Frontal cortex (tissue), 4 donors: ENCODE measurements around the gene VPS13D. TPM values are rescaled to one million over a fixed set of nuclear protein-coding genes. Genes with fewer than 3 reads are reported as not detected.

ENCODE experiments used
- DNase-seq, 2 donors: peaks; one replicate each; pipeline ENCODE4 v3.0.0; 2012; ENCODE audit warnings: low spot score in 2 of 2
- FAIRE-seq: peaks from 2 replicates; lab custom pipeline; 2012; peaks lifted over from hg19 to GRCh38; lab: Jason Lieb, UNC
- total RNA-seq: library from RNA; depleted of rRNA; stranded (reverse); fragments of >200 nt; gene quantifications from one replicate; pipeline ENCODE4 v1.2.3, GENCODE V29; 2014
- donor health status: control.
- donor health status: control.
- donor health status: control.

The VPS13D gene
- total RNA-seq, 1 donor from 2014 or later = 34.6 TPM

DNA sequence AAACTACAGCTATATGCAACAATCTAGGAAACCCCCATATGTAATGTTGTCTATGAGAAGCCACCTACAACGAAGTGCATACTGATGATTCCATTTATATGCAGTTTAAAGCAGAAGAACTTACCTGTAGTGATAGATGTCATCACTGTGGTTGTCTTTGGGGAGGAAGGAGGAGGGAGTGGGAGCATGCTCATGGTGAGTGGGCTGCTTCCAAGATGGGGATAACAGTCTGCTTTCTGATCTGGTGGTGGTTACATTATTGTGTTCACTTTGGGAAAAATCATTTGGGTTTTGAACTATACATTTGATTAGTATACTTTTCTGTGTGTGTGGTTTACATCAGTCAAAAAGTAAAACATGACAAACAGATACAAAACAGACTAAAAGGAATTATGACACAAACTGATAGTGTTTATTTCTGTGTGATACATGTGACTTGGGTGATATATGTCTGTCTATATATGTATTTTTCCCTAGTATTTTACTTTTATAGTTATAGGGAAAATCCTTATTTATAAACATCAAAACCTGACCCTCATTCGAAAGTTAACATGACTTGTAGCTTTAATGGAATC, 184.7 kb downstream of the VPS13D start:
- FAIRE-seq = no peak
- no peak for DNase-seq

DNA sequence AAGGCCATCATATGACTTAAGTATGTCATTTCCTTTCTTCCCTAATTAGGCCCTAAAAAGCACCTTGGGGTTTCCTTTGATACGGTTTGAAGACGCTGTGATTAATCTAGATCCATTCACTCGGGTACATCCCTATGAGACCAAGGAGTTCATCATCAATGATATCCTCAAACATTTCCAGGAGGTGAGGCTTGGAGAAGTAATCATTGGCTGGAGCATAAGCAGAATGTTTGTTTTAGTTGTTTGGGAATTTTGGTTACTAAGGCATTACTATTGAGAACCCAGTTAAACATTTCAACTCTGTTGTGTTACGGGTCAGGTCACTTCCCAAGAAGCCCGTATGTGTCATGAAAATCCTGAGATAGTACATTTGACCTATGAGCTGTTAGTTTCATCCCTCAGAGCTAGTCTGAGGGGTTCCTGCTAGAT, 185.2 kb downstream of the VPS13D start:
- FAIRE-seq = no peak
- DNase-seq = no peak

DNA sequence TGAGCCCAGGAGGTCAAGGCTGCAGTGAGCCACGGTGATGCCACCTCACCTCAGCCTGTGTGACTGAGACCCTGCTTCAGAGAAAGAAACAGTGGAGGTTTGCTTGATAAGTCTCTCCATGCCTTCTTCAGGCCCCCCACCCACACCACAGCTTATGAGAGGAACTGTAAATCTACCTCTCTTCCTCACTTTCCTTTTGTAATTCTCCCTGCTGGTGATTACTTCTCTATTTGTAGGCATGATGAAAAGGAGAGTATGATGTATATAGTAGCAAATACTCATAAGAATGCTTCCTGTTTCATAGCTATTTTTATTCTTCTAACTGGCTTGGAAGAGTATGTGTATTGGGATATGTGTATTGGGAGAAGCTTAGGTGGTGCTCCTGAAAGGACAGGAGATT, 186.3 kb downstream of the VPS13D start:
- FAIRE-seq (no peak), DNase-seq (no peak)

- FAIRE-seq = no peak
- DNase-seq = no peak
Observed at GRCh38 chr1:12416744-12417143, 186.9 kb downstream of the VPS13D start.

GRCh38 chr1:12417389-12417788, 187.6 kb downstream of the VPS13D start:
- FAIRE-seq (no peak), DNase-seq (no peak)

- FAIRE-seq = no peak
Observed at GRCh38 chr1:12420171-12420570, 190.3 kb downstream of the VPS13D start.

DNA sequence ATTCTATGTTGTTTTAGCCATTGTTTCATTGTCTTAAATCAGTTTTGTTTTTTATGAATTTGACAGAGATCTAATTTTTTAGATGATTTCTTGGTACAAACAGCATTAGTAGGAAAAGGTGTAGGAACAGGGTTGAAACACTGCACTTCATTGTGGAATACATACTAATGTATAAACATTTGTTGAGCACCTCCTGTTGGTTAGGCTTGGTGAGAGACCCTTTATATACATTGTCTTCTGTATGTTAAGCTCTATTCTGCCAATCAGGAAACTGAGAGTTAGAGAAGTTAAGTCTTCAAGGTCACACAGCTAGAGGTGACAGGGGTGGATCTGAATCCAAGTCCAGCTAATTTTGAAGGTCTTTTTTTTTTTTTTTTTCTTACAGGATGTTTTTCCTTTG, 192.7 kb downstream of the VPS13D start:
- DNase-seq (no peak), FAIRE-seq (no peak)

More at GRCh38 chr1:12420171-12420570, 190.3 kb downstream of the VPS13D start:
- DNase-seq = no peak

- no peak for DNase-seq
- no peak for FAIRE-seq
Observed at GRCh38 chr1:12424087-12424529, 194.3 kb downstream of the VPS13D start.

DNA sequence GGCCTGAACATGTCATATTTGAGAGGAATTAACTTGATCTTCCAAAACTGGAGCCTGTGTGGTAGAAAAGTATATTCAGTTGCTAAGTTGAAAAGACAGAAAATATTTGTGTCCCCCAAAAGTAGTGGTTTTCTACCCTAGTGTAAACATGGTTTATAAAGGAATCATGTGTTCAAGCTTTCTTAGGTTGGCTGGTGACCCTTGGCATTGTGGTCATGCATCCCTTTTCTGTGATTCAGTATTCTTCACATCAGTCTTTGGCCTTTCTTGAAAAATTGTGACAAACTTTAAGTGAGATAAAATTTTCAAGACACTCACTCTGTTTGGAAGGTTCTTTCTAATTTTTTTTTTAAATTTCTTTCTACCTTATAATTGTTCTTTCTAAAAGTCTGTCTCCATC, 195.0 kb downstream of the VPS13D start:
- DNase-seq (no peak), FAIRE-seq (no peak)

GRCh38 chr1:12426030-12426429, 196.2 kb downstream of the VPS13D start:
- no peak for FAIRE-seq

DNA sequence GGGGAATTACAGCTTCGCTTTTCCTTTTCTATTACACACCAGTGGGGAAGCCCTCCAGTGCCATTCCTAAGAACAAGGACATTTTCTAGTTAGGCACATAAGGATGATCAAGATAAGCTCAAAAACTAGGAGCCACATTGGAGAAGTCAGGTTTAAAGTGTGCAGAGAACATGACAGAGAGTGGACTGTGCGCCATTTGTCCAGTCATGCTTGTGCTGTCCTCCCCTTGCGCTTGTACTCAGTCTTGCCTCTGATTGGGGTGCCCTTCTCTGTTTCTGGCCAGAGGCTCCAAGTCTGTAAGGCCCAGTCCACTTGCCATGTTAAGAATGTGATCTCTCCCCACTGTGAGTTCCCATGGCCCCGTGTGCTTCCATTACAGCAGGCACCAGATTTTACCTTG, 198.5 kb downstream of the VPS13D start:
- no peak for FAIRE-seq
- DNase-seq = no peak

More at GRCh38 chr1:12426030-12426429, 196.2 kb downstream of the VPS13D start:
- no peak for DNase-seq

- FAIRE-seq = no peak
- no peak for DNase-seq
Observed at GRCh38 chr1:12430525-12430924, 200.7 kb downstream of the VPS13D start.

- FAIRE-seq = no peak
- no peak for DNase-seq
Observed at GRCh38 chr1:12432897-12433296, 203.1 kb downstream of the VPS13D start.

DNA sequence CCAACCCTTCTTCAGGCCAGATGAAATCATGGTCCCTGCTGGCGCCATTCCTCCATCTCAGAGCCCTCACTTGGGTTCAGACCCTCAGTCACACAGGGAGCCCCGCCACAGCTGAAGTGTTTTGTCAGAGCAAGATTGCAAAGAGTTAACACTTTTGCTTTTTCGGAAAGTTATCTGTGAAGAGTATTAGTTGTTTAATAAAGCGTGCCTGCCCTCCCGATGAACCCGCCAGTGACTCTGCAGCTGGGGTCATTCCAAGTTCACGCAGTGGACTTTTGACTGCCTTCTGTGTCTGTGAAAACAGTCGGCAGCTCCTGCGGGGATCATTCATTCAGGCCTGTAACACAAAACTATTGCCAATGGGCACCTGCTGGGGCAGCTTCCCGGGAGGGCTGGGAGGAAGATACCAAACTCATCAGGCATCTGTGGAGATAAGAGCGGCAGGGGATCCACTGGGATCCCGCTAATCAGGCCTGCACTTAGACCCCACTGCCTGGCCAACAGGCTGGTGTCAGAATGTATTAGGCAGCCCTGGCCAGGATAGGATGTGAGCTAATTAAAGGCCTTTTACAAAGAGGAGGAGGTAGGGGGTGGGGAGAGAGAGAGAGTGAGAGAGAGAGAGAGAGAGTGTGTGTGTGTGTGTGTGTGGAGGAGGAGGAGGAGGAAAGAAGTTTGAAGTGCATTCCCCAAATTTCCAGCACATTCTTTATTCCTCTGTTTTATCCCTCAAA, 203.7 kb downstream of the VPS13D start:
- DNase-seq (no peak), FAIRE-seq (no peak)

GRCh38 chr1:12434174-12434573, 204.3 kb downstream of the VPS13D start:
- FAIRE-seq (no peak), DNase-seq (no peak)

GRCh38 chr1:12434686-12435085, 204.9 kb downstream of the VPS13D start:
- FAIRE-seq = no peak
- no peak for DNase-seq

GRCh38 chr1:12435639-12436344, 206.0 kb downstream of the VPS13D start:
- no peak for DNase-seq
- FAIRE-seq = no peak

GRCh38 chr1:12436345-12436658, 206.5 kb downstream of the VPS13D start:
- FAIRE-seq (no peak), DNase-seq (no peak)

DNA sequence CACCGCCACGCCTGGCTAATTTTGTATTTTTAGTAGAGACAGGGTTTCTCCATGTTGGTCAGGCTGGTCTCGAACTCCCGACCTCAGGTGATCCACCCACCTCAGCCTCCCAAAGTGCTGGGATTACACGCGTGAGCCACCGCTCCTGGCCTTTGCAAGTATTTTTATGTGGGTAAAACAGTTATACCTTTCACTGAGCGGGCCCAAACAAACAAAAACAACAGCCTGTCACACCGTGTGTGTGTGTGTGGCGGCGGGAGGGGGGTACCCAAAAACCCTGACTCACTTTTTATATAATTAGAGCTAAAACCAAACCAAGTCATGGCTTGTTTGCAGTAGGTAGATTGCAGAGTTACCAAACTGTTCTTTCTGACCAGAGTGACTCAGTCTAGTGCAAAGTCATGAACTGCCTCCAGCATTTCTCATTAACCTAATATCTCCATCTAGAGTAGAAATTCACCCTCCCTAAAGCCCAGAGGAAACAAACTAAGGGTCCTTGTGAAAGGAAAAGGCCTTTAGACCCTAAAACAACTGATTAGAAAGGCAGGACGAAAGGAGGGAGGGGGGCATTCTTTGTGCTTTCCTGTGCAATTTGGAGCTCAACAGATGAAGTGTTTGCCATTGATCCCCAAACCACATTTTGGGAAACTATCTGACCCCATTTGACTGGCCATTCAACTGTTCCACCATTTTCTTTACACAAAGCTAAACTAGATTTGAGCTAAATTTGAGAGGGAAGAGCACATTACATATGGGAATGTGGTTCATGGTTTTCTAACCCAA, 207.2 kb downstream of the VPS13D start:
- no peak for FAIRE-seq

GRCh38 chr1:12437629-12438028, 207.8 kb downstream of the VPS13D start:
- DNase-seq (no peak), FAIRE-seq (no peak)

More for the DNA sequence above, 207.2 kb downstream of the VPS13D start:
- no peak for DNase-seq
